NCI-H128 (cell line): ENCODE measurements around the gene MED25.

Experiments
- DNase-seq: peaks from one replicate; lab custom pipeline; 2025; ENCODE audit not compliant: unreplicated experiment; lab: John Stamatoyannopoulos, UW

MED25 gene

GRCh38 chr19:49817964-49818648, at the start of gene MED25:
TSS of gene MED25 (plus strand) at chr19:49818289. CDS start at chr19:49818342, 53 bp downstream.
- DNase-seq: peak; percentile 61

DNA sequence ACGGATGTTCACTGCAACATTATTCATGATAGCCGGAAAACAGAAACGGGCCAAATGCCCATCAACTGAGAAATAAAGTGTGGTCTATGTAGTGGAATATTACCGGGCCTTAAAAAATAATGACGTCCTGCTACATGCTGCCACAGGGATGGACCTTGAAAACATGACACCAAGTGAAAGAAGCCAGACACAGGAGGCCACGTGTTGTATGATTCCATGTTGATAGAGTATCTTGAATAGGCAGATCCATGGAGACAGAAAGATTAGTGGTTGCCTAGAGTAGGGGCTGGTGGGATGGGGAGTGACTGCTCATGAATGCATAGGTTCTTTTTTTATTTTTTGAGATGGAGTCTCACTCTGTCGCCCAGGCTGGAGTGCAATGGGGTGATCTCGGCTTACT, 47.6 kb upstream of the MED25 start:
- DNase-seq: no peak

DNA sequence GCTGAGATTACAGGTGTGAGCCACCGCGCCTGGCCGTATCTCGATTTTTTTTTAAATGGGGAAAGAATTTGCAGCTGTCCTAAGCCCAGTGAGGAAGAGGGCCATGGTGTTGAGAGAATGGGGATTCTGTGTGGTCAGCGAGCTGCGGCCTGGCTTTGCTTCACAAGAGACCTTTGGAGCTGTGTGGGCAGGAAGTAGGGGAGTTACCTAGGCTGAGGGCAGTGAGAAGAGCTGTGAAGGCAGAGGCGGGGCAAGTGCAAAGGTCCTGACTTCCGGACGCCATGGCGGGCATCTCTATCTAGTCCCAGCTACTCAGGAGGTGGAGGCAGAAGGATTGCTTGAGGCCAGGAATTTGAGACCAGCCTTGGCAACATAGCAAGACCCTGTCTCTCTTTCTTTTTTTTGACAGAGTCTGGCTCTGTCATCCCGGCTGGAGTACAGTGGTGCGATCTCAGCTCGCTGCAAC, 46.4 kb upstream of the MED25 start:
- no peak for DNase-seq

DNA sequence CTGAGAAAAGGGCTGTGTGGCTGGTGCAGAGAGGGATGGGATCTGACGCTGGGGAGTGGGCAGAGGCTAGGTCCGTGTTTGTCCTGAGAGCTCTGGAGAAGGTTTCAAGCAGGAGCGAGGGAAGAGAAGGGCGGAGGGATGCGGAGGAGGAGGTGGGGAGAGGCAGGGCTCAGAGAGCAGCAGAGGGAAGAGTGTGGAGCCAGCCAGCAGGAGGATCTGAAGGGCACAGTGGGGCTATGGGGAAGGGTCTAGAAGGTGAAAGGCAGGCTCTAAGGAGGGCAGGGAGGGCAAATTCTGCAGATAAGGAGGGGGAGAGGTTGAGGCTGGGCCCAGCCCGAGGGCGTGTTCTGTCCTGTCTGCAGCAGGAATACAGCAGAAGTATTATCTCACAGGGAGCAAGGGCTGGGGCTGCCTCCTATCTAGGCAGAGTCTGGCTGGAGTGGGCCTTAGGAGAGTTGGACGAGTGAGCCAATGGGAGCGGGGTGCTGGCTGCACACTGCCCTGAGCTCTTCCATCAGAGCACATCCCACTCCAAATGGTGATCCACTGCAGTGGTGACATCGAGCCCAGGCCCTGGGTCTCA, 45.1 kb upstream of the MED25 start:
- DNase-seq: no peak

GRCh38 chr19:49773663-49774350, 44.3 kb upstream of the MED25 start:
- no peak for DNase-seq

DNA sequence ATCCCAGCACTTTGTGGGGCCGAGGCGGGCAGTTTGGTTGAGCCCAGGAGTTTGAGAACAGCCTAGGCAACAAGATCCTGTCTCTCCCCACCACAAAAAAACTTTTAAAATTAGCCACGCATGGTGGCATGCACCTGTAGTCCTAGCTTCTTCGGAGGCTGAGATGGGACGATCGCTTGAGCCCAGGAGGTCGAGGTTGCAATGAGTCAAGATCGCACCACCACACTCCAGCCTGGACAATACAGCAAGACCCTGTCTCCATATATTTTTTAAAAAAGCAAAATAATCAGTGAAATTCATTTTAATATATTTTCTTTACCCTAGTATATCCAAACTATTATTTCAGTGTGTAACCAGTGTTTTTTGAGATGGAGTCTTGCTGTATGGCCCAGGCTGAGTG, 43.1 kb upstream of the MED25 start:
- no peak for DNase-seq

DNA sequence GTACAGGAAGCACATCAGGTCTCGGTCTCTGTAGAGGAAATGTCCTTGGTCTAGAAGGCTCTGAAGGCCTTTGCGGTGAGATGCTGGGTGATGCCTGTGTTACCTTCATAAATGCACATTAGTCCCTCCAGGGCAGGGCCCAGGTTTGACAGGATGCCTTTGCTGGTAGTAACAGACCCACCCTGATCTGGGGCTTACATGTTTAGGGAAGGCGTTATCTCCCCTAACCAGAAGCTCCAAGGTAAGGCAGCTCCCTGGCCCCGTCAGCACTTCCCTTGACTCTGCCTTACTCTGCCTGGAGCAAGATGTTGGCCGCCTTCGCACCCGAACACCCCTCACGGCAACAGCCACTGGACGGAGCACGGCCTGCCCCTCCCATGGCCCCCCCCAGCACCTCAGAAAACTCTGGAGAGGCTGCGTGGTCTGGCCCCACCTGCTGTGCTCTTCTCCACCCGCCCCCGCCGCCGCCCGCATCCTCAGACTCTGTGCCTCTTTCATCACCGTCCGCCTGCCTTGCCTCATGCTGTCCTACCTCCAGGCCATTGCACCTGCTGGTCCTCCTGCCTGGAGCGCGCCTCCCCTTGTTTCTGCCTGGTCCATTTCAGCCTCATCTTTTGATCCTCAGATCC, 42.2 kb upstream of the MED25 start:
- DNase-seq: no peak

DNA sequence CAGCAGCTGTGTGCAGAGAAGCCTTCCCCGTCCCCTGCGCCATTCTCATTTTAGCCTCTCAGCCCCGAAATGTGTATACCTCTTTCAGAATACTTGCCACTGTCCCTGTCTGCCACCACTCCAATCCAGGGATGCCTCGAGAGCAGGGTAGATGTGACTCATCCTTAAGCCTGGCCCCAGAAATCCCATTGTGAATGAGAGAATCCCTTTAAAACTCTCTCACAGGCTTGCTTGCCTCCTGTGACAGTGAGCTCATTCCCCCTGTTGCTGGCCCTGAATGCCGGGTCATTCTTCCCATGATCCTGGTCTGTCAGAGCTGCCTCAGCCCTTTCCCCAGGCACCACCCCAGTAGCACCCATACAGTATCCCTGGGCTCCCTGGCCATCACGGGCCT, 41.7 kb upstream of the MED25 start:
- DNase-seq: no peak

GRCh38 chr19:49779731-49780555, 38.1 kb upstream of the MED25 start:
- no peak for DNase-seq

DNA sequence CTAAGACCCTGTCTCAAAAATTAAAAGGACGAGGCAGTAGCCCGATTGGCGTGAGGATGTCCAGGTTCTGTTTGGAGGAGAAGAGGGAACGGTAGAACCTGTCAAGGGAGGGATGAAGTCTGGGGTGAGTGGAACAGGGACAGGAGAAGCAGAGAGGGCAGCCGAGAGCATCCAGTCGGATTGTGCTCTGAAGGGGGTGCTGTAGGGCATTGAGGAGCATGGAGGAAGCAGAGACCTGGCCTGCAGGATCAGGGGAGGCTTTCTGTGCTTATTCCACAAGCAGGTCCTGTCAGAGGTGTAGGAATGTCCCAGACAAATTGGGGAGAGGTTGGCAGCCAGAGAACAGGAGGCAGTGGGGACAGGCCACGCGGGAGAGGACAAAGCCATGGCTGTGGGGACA, 37.2 kb upstream of the MED25 start:
- no peak for DNase-seq

GRCh38 chr19:49781394-49781793, 36.7 kb upstream of the MED25 start:
- no peak for DNase-seq

DNA sequence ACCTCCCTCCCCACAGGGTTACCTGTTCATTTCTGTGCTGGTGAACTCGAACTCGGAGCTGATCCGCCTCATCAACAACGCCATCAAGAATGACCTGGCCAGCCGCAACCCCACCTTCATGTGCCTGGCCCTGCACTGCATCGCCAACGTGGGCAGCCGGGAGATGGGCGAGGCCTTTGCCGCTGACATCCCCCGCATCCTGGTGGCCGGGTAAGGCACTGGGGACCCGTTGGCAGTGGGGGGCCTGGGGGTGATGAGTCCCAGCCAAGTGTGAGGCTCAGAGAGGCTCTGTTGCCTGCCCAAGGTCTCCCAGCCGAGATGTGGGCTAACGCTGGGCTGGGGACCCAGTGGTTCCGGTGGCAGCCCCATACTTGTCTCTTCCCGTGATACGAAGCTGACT, 35.6 kb upstream of the MED25 start:
- DNase-seq: no peak

- no peak for DNase-seq
Measured at GRCh38 chr19:49786376-49786820, 31.7 kb upstream of the MED25 start.

- DNase-seq: no peak
Measured at GRCh38 chr19:49787746-49788145, 30.3 kb upstream of the MED25 start.

GRCh38 chr19:49788857-49789256, 29.2 kb upstream of the MED25 start:
- no peak for DNase-seq

- no peak for DNase-seq
Measured at GRCh38 chr19:49790866-49791265, 27.2 kb upstream of the MED25 start.

GRCh38 chr19:49791776-49792445, 26.2 kb upstream of the MED25 start:
- DNase-seq: no peak

DNA sequence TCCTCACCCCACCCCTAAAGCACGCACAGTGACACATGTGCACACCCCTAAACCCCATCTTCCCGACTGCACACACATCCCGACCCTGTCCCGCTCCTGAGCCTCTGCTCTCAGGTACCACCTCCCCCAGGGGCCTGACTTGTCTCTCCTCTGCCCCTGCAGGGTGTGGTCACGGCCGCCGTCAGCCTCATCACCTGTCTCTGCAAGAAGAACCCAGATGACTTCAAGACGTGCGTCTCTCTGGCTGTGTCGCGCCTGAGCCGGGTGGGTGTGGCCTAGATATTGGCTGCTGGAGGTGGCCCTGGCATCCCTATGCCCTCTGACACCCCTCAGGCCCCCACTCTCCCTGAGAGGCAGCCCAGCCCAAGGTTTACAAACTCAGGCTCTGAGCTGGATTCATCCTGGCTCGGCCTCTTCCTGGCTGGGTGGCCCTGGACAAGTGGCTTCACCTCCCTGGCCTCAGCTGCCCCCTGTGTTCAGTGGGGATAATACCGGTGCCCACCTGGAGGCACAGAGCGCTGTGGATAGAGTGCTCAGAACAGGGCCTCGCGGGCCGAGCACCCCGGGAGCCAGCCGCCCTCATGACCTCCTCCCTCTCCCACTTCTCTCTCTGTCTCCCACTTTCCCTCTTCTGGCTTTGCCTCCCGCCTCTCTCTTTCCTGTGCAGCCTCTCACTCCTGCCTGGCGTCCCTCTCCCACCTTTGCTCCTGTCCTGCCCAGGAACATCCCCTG, 25.1 kb upstream of the MED25 start:
- no peak for DNase-seq

DNA sequence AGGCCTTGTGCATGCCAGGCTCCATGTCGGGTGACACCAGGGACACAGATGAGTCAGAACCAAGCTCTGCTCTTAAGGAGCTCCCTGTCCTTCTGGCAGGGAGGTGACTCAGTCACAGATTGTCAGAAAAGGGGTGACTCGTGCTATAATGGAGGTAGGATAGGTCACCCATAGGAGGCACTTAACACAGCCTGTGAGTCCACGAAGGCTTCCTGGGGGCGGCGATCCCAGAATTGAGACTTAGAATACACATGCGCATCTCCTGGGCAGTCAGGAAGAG, 24.6 kb upstream of the MED25 start:
- no peak for DNase-seq

GRCh38 chr19:49795615-49796014, 22.5 kb upstream of the MED25 start:
- DNase-seq: no peak
